ENCODE data around the gene PACS2.

DNA sequence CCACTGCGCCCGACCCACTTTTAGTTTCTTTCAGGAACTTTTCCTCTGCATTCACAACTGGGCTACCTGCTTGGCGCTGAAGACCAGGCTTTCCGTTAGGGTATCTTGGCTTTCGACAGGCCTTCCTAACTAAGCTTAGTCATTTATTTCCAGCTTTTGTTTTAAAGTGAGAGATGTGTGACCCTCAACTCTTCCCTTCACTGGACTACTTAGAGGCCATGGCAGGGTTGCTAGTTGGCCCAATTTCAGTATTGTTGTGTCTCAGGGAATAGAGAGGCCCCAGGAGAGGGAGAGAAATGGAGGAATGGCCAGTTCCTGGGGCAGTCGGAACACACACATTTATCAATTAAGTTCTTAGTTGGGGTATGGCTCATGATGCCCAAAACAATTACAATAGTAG is 115.5 kb downstream of the PACS2 start:
- TF ChIP-seq ZNF8 (CRISPR knock-in tag; IDR thresholded peaks at IDR 0.05) (no peak), TCF4 (CRISPR knock-in tag; IDR thresholded peaks at IDR 0.05; ENCODE audit: borderline replicate concordance) (no peak), PPARA (CRISPR knock-in tag; IDR thresholded peaks at IDR 0.05; ENCODE audit: borderline replicate concordance) (no peak), BACH2 (CRISPR knock-in tag; IDR thresholded peaks at IDR 0.05; ENCODE audit: borderline replicate concordance) (no peak), TOX (CRISPR knock-in tag; IDR thresholded peaks at IDR 0.05; ENCODE audit: borderline replicate concordance) (no peak), ZFP3 (CRISPR knock-in tag; IDR thresholded peaks at IDR 0.05) (no peak)
- TF ChIP-seq, protein P1, sequence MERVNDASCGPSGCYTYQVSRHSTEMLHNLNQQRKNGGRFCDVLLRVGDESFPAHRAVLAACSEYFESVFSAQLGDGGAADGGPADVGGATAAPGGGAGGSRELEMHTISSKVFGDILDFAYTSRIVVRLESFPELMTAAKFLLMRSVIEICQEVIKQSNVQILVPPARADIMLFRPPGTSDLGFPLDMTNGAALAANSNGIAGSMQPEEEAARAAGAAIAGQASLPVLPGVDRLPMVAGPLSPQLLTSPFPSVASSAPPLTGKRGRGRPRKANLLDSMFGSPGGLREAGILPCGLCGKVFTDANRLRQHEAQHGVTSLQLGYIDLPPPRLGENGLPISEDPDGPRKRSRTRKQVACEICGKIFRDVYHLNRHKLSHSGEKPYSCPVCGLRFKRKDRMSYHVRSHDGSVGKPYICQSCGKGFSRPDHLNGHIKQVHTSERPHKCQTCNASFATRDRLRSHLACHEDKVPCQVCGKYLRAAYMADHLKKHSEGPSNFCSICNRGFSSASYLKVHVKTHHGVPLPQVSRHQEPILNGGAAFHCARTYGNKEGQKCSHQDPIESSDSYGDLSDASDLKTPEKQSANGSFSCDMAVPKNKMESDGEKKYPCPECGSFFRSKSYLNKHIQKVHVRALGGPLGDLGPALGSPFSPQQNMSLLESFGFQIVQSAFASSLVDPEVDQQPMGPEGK (CRISPR knock-in tag; IDR thresholded peaks at IDR 0.05; ENCODE audit: borderline replicate concordance) = no peak
- TF ChIP-seq, protein P2, sequence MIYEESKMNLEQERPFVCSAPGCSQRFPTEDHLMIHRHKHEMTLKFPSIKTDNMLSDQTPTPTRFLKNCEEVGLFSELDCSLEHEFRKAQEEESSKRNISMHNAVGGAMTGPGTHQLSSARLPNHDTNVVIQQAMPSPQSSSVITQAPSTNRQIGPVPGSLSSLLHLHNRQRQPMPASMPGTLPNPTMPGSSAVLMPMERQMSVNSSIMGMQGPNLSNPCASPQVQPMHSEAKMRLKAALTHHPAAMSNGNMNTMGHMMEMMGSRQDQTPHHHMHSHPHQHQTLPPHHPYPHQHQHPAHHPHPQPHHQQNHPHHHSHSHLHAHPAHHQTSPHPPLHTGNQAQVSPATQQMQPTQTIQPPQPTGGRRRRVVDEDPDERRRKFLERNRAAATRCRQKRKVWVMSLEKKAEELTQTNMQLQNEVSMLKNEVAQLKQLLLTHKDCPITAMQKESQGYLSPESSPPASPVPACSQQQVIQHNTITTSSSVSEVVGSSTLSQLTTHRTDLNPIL (CRISPR knock-in tag; IDR thresholded peaks at IDR 0.05; ENCODE audit: low read depth) = no peak
- TF ChIP-seq, protein P3, sequence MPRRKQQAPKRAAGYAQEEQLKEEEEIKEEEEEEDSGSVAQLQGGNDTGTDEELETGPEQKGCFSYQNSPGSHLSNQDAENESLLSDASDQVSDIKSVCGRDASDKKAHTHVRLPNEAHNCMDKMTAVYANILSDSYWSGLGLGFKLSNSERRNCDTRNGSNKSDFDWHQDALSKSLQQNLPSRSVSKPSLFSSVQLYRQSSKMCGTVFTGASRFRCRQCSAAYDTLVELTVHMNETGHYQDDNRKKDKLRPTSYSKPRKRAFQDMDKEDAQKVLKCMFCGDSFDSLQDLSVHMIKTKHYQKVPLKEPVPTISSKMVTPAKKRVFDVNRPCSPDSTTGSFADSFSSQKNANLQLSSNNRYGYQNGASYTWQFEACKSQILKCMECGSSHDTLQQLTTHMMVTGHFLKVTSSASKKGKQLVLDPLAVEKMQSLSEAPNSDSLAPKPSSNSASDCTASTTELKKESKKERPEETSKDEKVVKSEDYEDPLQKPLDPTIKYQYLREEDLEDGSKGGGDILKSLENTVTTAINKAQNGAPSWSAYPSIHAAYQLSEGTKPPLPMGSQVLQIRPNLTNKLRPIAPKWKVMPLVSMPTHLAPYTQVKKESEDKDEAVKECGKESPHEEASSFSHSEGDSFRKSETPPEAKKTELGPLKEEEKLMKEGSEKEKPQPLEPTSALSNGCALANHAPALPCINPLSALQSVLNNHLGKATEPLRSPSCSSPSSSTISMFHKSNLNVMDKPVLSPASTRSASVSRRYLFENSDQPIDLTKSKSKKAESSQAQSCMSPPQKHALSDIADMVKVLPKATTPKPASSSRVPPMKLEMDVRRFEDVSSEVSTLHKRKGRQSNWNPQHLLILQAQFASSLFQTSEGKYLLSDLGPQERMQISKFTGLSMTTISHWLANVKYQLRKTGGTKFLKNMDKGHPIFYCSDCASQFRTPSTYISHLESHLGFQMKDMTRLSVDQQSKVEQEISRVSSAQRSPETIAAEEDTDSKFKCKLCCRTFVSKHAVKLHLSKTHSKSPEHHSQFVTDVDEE (CRISPR knock-in tag; IDR thresholded peaks at IDR 0.05) = no peak
- TF ChIP-seq, protein P4, sequence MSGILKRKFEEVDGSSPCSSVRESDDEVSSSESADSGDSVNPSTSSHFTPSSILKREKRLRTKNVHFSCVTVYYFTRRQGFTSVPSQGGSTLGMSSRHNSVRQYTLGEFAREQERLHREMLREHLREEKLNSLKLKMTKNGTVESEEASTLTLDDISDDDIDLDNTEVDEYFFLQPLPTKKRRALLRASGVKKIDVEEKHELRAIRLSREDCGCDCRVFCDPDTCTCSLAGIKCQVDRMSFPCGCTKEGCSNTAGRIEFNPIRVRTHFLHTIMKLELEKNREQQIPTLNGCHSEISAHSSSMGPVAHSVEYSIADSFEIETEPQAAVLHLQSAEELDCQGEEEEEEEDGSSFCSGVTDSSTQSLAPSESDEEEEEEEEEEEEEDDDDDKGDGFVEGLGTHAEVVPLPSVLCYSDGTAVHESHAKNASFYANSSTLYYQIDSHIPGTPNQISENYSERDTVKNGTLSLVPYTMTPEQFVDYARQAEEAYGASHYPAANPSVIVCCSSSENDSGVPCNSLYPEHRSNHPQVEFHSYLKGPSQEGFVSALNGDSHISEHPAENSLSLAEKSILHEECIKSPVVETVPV (CRISPR knock-in tag; IDR thresholded peaks at IDR 0.05) = no peak
